GM10266 (cell line): ENCODE results near the gene CCDC194.

Experiments
- DNase-seq: peaks from one replicate; pipeline ENCODE4 v3.0.0; 2012; ENCODE audit errors: extremely low spot score
- TF ChIP-seq, protein P1 (sequence below): IDR thresholded peaks from 2 replicates; pipeline ENCODE4 v1.5.1; 2012; ENCODE audit warnings: mild to moderate bottlenecking, low read depth; ENCODE audit not compliant: control insufficient read depth, insufficient read depth; ENCODE audit errors: missing control alignments

CCDC194 gene

DNA sequence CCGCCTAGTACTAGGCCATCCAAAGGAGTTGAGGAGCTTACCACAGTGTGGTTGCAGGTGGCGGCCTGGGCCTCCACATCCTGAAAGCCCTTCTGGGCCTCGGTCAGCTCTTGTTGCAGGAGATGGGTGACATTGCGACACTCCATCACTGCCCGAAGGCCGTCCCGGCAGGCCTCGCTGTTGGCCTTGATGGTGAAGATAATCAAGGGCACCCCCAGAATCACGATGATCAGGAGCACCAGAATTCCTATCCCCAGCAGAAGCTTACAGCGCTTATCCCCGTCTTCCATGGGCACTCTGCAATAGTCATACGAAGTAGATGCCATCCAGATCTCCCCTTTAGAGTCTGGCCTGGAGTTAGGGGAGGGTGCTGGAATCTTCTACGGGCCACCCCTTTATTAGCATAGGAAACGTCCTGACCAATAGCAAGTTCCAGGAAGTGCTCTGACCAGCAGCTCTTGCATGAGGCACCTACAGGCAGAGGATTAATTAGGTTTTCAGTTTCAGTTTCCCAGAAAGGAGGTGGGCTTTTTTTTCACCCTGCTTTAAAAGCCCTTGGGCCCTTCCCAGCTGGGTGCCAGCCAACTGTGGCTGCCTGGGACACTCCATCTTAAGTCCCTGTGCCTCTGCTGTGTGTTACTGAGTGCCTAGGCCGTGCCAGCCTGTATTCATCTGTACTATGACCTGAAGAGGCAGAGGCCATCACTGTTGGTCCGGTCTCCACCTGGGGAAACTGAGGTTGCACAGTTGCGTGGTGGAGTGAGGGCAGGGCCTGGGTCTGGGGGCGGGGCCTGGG lies 11.5 kb upstream of the CCDC194 start, which contains the start of gene BST2:
TSS of gene BST2 (minus strand) at position 381 of the 796 bp plus-strand sequence. CDS start at position 326, 55 bp downstream.
- peak; percentile 92 for DNase-seq

DNA sequence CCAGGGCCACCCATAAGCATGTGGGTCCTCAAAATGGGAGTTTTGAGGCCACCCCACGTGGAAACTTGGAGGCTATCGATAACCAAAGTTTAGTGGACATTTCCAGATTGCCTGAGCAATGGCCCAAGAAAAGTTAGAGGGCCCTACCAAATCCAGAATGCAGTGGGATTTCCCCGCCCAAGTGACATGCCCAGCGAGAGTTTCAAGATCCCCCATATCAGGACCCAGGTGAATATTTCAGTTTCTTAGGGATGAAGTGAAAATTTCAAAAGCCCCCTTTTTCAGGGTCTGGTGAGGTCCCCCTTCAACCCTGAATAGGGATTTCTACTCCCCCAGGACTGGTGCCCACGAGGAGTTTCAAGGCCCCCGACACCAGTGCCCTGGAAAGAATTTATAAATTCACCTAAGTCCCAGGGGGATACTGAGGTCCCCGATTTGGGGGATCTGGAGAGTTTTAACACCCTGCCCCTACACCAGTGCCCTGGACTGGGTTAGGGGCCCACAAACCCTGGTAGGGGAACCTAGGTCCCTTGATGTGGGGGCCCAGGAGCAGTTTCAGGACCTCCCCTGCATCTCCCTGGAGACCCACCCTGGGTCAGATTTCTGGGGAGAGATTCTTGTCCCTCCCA lies 10.7 kb upstream of the CCDC194 start:
- TF ChIP-seq, protein P1, sequence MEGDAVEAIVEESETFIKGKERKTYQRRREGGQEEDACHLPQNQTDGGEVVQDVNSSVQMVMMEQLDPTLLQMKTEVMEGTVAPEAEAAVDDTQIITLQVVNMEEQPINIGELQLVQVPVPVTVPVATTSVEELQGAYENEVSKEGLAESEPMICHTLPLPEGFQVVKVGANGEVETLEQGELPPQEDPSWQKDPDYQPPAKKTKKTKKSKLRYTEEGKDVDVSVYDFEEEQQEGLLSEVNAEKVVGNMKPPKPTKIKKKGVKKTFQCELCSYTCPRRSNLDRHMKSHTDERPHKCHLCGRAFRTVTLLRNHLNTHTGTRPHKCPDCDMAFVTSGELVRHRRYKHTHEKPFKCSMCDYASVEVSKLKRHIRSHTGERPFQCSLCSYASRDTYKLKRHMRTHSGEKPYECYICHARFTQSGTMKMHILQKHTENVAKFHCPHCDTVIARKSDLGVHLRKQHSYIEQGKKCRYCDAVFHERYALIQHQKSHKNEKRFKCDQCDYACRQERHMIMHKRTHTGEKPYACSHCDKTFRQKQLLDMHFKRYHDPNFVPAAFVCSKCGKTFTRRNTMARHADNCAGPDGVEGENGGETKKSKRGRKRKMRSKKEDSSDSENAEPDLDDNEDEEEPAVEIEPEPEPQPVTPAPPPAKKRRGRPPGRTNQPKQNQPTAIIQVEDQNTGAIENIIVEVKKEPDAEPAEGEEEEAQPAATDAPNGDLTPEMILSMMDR, result no peak

More for the DNA sequence above, 11.5 kb upstream of the CCDC194 start, which contains the start of gene BST2:
- TF ChIP-seq, protein P1, result no peak

DNA sequence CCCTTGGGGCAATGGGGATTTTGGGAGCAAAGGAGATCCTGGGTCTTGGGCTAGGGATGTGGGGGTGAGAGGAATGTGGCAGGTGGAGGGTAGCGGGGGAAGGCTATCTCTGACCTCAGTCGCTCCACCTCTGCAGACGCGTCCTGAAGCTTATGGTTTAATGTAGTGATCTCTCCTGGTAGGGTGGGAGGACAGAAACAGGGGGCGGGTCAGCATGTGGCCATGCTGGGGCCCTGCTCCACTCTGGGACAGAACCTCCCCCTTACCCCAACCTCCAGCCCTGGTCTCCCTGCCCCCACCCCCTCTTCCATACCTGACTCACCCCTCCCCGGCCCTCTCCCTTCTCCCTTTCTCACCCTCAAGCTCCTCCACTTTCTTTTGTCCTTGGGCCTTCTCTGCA lies 10.0 kb upstream of the CCDC194 start:
- no peak for DNase-seq
- TF ChIP-seq, protein P1, result no peak

More for the DNA sequence above, 10.7 kb upstream of the CCDC194 start:
- no peak for DNase-seq

DNA sequence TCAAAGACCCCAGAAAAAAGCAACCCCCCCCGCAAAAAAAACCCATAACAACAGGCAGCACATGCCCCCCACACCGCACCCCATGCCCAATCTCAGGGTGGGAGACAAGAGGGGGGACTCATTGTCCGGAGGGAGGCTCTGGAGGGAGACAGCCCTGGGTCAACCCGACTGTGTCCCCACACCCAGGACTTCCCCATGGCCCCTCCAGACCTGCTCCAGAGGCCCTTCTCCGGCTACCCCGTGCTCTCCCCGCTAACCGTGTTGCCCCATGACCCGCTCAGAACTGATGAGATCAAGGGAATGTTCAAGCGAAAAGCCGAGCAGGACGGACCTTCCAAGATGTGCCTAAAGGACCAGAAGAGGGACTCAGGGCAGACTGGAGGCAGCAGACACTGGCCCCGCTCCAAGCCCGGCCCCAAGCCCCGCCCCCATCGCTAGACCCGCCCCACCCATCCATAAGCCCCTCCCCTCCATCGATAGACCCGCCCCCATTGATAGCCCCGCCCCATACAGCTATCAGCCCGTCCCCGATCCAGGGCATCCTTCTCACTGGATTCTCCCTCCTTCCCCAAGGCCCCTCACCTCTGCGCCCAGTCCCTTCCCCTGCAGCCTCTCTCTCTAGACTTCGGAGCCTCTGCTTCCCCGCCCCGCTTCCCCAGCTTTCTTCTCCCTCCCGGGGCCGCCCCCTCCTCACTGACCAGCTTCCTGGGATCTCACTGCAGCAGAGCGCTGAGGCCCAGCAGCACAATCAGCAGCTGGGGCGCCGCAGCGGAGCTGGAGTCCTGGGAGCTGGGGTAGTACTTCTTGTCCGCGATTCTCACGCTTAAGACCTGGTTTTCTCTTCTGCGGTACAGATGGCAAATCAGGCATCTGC lies 9.2 kb upstream of the CCDC194 start:
- DNase-seq, result peak; percentile 87
- TF ChIP-seq, protein P1, result no peak

DNA sequence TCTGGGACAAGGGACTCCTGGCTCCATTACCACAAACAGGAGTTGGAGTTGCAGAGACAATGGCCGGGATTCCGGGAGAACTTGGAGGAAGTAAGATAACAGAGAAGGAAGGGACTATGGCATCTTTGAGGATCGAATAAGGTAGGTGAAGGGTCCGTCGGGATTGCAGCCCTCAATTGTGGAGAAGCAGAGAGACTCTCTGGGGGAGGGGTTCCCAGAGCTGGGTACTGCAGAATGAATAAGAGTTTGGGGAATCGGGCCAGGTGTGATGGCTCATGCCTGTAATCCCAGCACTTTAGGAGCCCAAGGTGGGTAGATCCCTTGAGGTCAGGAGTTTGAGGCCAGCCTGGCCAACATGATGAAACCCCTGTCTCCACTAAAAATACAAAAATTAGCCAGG lies 7.6 kb upstream of the CCDC194 start:
- no peak for DNase-seq
- TF ChIP-seq, protein P1, result no peak

DNA sequence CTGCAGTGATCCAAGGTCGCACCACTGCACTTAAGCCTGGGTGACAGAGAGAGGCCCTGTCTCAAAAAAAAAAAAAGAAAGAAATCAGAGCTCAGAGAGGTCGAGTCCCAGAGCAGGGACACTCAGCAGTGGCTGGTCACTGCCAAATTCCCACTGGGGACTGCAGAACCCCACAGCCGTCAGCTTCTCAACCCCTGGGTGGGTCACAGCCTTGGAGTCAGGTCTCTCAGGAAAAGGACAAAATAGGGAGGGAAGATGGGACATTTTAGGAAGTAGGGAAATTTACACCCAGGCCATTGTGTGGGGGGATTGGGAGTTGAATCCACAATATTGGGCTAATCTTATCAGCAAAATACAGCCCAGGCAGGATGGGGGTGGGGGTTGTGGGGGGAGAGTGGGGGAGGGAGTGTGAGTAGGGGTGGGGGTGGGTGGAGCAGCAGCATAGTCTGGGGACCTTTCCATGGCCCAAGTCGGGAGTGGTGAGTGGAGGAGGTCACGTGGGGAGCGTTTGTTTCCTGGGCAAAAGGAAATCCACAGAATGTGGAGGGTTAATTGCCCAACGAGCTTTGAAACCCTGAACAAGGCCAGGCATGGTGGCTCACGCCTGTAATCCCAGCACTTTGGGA lies 5.0 kb upstream of the CCDC194 start:
- no peak for DNase-seq
- TF ChIP-seq, protein P1, result no peak
